Ectodermal cell (in vitro differentiated cells): ENCODE measurements around the gene TRMT1L. TPM values are rescaled to one million over a fixed set of nuclear protein-coding genes. Genes with fewer than 3 reads are reported as not detected.
"Not testable (repeated sequence)": the region's sequence is repeated elsewhere in the genome, so short reads cannot be mapped to it uniquely, and the experiment has no call there.

Experiments
- H3K27ac ChIP-seq: 2 replicates; pipeline ENCODE4 v1.7.0; 2013; ENCODE audit warnings: mild to moderate bottlenecking, low read depth, low read length; ENCODE audit not compliant: insufficient read depth, poor library complexity, severe bottlenecking
- H3K27me3 ChIP-seq: 2 replicates; pipeline ENCODE4 v1.7.0; 2013; ENCODE audit warnings: mild to moderate bottlenecking, low read length; ENCODE audit not compliant: insufficient read depth, control insufficient read depth, poor library complexity, severe bottlenecking
- H3K36me3 ChIP-seq: one replicate; pipeline ENCODE4 v1.7.0; 2013; ENCODE audit warnings: low read length; ENCODE audit not compliant: control insufficient read depth, insufficient read depth
- H3K4me1 ChIP-seq: one replicate; pipeline ENCODE4 v1.7.0; 2013; ENCODE audit warnings: low read length; ENCODE audit not compliant: control insufficient read depth, insufficient read depth
- H3K4me3 ChIP-seq: 2 replicates; pipeline ENCODE4 v1.7.0; 2013; ENCODE audit warnings: low read depth, low read length, control low read depth; ENCODE audit not compliant: insufficient read depth
- H3K9me3 ChIP-seq: 2 replicates; pipeline ENCODE4 v1.7.0; 2013; ENCODE audit warnings: mild to moderate bottlenecking, low read length, moderate library complexity; ENCODE audit not compliant: control insufficient read depth
- WGBS, 2 experiments: methylation state at CpG; one replicate each; pipeline ENCODE4 v1.1.7; 2013; ENCODE audit warnings: missing lambda C conversion rate in 2 of 2; 5-methylcytosine and 5-hydroxymethylcytosine counted together
- polyA plus RNA-seq, 4 experiments: library from polyadenylated mRNA; stranded (reverse); fragments of 50-300 nt; gene quantifications; one replicate each; pipeline ENCODE4 v1.2.3, GENCODE V29; 2013

TRMT1L gene, protein sequence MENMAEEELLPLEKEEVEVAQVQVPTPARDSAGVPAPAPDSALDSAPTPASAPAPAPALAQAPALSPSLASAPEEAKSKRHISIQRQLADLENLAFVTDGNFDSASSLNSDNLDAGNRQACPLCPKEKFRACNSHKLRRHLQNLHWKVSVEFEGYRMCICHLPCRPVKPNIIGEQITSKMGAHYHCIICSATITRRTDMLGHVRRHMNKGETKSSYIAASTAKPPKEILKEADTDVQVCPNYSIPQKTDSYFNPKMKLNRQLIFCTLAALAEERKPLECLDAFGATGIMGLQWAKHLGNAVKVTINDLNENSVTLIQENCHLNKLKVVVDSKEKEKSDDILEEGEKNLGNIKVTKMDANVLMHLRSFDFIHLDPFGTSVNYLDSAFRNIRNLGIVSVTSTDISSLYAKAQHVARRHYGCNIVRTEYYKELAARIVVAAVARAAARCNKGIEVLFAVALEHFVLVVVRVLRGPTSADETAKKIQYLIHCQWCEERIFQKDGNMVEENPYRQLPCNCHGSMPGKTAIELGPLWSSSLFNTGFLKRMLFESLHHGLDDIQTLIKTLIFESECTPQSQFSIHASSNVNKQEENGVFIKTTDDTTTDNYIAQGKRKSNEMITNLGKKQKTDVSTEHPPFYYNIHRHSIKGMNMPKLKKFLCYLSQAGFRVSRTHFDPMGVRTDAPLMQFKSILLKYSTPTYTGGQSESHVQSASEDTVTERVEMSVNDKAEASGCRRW
- polyA plus RNA-seq (2013, experiment 1 of 4): 28.5 TPM
- polyA plus RNA-seq (2013, experiment 2 of 4): 23.0 TPM
- polyA plus RNA-seq (2013, experiment 3 of 4): 18.4 TPM
- 25.0 TPM for polyA plus RNA-seq (2013, experiment 4 of 4)

- Histone ChIP-seq H3K9me3 (no peaks in the 10 kb centered on the region), H3K27me3 (peaks cover 4% of the 10 kb centered on the region), H3K36me3 (no peaks in the 10 kb centered on the region), H3K4me1 (no peaks in the 10 kb centered on the region), H3K4me3 (peak within 1 kb of the TSS; percentile 90), H3K27ac (peak within 1 kb of the TSS; percentile 92)
- 0% methylated on average over 59 to 63 of the region's 63 CpGs for WGBS, 2 experiments
Measured at GRCh38 chr1:185156854-185157598, at the start of gene TRMT1L, which contains the start of gene SWT1. Gene TRMT1L (minus strand): TSS chr1:185156953. CDS start chr1:185156712, 241 bp downstream. Gene SWT1 (plus strand): TSS chr1:185157167. CDS start chr1:185160842, 3,675 bp downstream.

GRCh38 chr1:185200889-185201288 is 44.1 kb upstream of the TRMT1L start:
- H3K36me3 ChIP-seq: no peaks in the 10 kb centered on the region
- H3K4me1 ChIP-seq: no peaks in the 10 kb centered on the region
- H3K27me3 ChIP-seq: no peaks in the 10 kb centered on the region
- 89 to 94% methylated on average over 8 of the region's 8 CpGs for WGBS, 2 experiments
- no peak overlapping the region for H3K4me3 ChIP-seq
- no peaks in the 10 kb centered on the region for H3K9me3 ChIP-seq
- H3K27ac ChIP-seq: no peak overlapping the region

- H3K4me3 ChIP-seq, H3K9me3 ChIP-seq, H3K36me3 ChIP-seq, H3K27ac ChIP-seq, H3K4me1 ChIP-seq, H3K27me3 ChIP-seq: not testable (repeated sequence)
- 85 to 93% methylated on average over 4 of the region's 4 CpGs for WGBS, 2 experiments
Measured at GRCh38 chr1:185198712-185199111, 42.0 kb upstream of the TRMT1L start.

- no peak overlapping the region for H3K27ac ChIP-seq
- no peaks in the 10 kb centered on the region for H3K36me3 ChIP-seq
- WGBS, 2 experiments: 83 to 87% methylated on average over 1 of the region's 1 CpG
Measured at GRCh38 chr1:185193756-185194155, 37.0 kb upstream of the TRMT1L start.

DNA sequence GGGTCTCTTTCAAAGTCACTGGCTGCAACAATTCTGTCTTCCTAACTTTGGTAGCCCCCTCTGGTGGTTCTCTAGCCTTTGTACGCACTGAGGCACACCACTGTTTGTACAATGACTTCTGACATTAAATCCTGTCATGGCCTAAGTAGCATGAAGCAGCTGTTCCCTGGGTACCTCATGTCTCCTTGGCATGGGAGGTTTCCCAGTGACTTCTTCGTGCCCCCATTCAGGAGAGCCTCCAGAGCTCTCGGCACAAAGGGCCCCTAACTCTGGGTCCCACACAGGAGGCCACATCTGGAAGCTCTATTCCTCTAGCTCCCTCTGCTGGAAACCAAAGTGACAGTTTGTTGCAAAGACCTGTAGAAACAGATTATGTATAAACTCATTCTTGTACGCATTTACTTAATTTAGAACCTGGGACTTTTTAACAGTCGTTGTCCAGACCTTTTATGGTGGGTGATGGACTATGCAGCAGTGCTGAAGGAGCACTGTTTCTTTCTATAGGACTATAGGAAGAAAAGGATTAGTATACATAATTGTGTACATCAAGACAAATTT is 13.6 kb upstream of the TRMT1L start:
- 35 to 36% methylated on average over 5 of the region's 5 CpGs for WGBS, 2 experiments
- no peaks in the 10 kb centered on the region for H3K4me1 ChIP-seq
- H3K36me3 ChIP-seq: peaks cover 4% of the 10 kb centered on the region
- no peak overlapping the region for H3K4me3 ChIP-seq
- no peaks in the 10 kb centered on the region for H3K9me3 ChIP-seq
- H3K27me3 ChIP-seq: no peaks in the 10 kb centered on the region
- no peak overlapping the region for H3K27ac ChIP-seq

More at GRCh38 chr1:185193756-185194155, 37.0 kb upstream of the TRMT1L start:
- Histone ChIP-seq H3K9me3 (no peaks in the 10 kb centered on the region), H3K4me1 (no peaks in the 10 kb centered on the region), H3K4me3 (no peak overlapping the region), H3K27me3 (no peaks in the 10 kb centered on the region)

GRCh38 chr1:185166106-185166505 is 9.4 kb upstream of the TRMT1L start:
- Histone ChIP-seq H3K4me1 (no peaks in the 10 kb centered on the region), H3K27me3 (no peaks in the 10 kb centered on the region), H3K9me3 (no peaks in the 10 kb centered on the region), H3K36me3 (peaks cover 4% of the 10 kb centered on the region), H3K4me3 (no peak overlapping the region), H3K27ac (no peak overlapping the region)
- 67% methylated on average over 1 of the region's 1 CpG; no CpG with 5 or more reads in 1 of the 2 experiments for WGBS, 2 experiments

- WGBS, 2 experiments: 97% methylated on average over 2 to 4 of the region's 4 CpGs
- Histone ChIP-seq H3K27me3 (peaks cover 4% of the 10 kb centered on the region), H3K27ac (no peak overlapping the region), H3K9me3 (no peaks in the 10 kb centered on the region), H3K4me3 (no peak overlapping the region), H3K36me3 (peaks cover 4% of the 10 kb centered on the region), H3K4me1 (no peaks in the 10 kb centered on the region)
Measured at GRCh38 chr1:185162491-185162890, 5.7 kb upstream of the TRMT1L start.

DNA sequence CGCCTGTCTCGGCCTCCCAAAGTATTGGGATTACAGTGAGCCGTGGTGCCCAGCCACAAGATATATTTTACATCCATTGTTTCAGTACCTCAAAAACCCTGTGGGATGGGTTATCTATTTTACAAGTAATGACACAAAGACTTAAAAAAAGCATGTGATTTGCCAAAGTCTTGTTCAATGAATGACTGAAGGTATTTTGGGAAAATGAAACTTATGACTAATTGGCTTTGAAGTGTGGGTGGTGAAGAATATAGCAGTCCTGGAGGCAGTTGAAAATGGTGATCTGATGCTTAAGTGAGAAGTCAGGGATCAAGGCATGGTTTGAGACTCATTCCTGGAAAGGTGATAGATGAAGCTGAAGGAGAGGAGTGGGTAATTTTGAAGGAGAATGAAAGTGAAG is 3.2 kb upstream of the TRMT1L start:
- 77 to 96% methylated on average over 3 of the region's 3 CpGs for WGBS, 2 experiments
- peaks cover 4% of the 10 kb centered on the region for H3K27me3 ChIP-seq
- H3K9me3 ChIP-seq: no peaks in the 10 kb centered on the region
- no peak overlapping the region for H3K4me3 ChIP-seq
- no peaks in the 10 kb centered on the region for H3K36me3 ChIP-seq
- no peak overlapping the region for H3K27ac ChIP-seq
- no peaks in the 10 kb centered on the region for H3K4me1 ChIP-seq

GRCh38 chr1:185158800-185159199 is 2.0 kb upstream of the TRMT1L start:
- peaks cover 4% of the 10 kb centered on the region for H3K27me3 ChIP-seq
- no peaks in the 10 kb centered on the region for H3K9me3 ChIP-seq
- no peaks in the 10 kb centered on the region for H3K36me3 ChIP-seq
- no peak overlapping the region for H3K27ac ChIP-seq
- 89 to 95% methylated on average over 2 of the region's 2 CpGs for WGBS, 2 experiments
- no peak overlapping the region for H3K4me3 ChIP-seq
- H3K4me1 ChIP-seq: no peaks in the 10 kb centered on the region
